ENCODE results near the gene UBC.

DNA sequence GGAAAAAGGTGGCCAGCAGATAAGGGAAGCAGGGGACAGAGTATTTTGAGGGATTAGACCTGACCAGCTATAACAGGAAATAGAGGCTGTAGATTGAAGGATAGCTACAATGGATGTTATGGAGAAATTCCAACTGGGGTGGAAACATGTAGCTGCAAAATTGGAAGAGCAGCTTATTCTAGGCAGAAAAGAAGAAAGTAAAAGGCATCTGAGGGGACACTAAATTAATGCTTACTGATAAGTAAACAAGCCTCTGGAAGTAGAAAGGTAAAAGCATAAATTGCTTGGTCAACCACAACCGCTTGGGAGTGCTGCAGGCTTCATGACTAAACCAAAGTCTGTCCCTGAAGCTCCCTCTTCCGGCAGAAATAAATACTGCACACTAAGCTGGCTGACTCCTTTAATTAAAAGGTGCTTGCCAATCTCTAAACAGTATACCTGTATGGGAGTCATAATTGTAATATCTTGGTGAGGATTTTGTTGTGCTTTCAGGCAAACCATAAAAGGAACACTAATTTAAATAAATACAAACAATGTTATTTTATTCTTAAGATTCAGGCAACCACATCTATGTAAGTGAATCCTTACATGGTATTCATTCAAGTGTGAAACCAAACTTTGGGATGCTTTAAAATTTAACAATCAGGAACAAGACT is 7.7 kb downstream of the UBC start:
- TF ChIP-seq CTCF (IDR thresholded peaks at IDR 0.05; ENCODE audit: insufficient read depth, low read depth, low read length), result peak; percentile 100
- TF ChIP-seq EZH2 (IDR thresholded peaks at IDR 0.05; ENCODE audit: insufficient read depth, low read length), result no peak
